GM19351 (cell line): ENCODE results near the gene RBM38.
"Not testable (repeated sequence)": the region's sequence is repeated elsewhere in the genome, so short reads cannot be mapped to it uniquely, and the experiment has no call there.

Experiments
- ATAC-seq: cut with Tn5 transposase; IDR thresholded peaks from one replicate; pipeline ENCODE4 v1.9.1; 2021; ENCODE audit warnings: mild to moderate bottlenecking, moderate library complexity; ENCODE audit not compliant: unreplicated experiment

Gene RBM38

DNA sequence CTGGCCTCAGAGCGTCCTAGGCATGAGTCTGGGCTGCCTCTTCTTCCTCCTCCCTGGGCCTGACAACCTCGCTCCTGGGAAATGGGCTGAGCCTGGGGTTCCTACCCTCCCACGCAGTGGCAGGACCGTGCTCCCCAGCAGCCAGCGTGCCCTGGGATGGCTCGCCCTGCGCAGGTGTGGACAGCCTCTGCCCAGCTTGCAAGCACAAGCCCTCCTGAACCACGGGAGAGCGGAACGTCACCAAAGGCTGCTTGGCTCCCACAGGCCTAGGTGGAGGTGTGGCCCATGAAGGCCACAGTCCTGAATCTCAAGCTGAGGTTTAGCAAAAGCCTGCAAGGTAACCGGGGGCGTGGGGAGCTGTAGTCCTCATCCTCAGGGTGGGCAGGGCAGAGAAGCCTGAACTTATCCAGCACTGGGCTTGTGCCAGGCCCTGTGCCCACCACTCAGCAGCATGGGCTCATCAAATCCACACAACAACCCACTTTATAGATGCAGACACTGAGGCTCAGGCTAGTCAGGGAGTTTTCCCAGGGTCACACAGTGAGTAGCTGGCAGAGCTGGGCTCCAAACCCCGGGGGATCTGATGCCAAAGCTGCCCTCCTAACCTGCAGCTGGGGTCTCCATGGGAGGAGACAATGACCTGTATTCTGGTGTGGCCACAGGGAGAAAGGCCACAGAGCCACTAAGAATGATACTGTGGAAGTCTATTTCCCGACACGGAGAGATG lies 25.3 kb downstream of the RBM38 start:
- ATAC-seq, result no peak

GRCh38 chr20:57417051-57417689 lies 26.0 kb downstream of the RBM38 start:
- ATAC-seq, result no peak

DNA sequence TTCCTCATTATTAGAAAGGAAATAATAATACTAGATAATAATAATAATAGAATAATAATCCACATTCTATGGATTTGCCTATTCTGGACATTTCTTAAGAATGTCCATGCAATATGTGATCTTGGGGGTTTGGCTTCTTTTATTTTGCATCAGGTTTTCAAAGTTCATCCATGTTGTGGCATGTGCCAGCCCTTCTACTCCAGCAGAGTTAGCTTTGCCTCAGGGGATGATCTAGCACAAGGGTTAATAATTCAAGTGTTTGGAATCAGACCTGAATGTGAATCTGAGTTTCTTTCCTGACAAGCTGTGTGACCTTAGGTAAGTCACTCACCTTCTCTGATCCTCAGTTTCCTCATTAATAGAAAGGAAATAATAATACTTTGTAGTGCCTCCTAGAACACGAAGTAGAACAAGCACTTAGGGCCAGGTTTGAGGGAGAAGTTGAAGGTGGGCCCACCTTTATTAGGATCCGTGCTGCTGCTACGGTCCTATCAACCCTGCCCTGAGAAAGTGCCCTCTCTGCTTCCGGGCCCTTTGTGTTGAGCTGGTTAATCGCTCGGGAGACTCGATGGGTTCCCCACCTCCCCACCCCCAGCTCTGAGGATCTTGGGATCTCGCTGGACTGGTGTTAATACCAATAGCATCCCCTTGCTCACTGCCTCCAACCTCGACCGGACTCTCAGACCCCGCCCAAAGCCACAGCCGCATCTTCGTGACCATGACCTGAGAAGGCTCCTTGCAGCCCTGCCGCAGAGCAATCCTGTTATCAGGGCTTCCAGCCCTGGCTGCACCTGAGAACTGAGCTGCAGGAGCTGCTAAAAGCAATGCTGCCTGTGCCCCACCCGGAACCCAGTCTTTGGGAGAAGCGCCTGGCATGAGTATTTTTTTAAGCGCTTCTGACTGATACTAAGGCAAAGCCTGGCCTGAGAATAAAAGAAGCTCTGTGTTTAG lies 26.9 kb downstream of the RBM38 start:
- no peak for ATAC-seq

DNA sequence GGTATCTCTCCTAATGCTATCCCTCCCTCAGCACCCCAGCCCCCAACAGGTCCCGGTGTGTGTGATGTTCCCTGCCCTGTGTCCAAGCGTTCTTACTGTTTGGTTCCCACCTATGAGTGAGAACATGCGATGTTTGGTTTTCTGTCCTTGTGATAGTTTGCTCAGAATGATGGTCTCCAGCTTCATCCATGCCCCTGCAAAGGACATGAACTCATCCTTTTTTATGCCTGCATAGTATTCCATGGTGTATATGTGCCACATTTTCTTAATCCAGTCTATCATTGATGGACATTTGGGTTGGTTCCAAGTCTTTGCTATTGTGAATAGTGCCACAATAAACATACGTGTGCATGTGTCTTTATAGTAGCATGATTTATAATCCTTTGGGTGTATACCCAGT lies 28.3 kb downstream of the RBM38 start:
- not testable (repeated sequence) for ATAC-seq

- ATAC-seq, result no peak
Measured at GRCh38 chr20:57420571-57421252, 29.5 kb downstream of the RBM38 start.

DNA sequence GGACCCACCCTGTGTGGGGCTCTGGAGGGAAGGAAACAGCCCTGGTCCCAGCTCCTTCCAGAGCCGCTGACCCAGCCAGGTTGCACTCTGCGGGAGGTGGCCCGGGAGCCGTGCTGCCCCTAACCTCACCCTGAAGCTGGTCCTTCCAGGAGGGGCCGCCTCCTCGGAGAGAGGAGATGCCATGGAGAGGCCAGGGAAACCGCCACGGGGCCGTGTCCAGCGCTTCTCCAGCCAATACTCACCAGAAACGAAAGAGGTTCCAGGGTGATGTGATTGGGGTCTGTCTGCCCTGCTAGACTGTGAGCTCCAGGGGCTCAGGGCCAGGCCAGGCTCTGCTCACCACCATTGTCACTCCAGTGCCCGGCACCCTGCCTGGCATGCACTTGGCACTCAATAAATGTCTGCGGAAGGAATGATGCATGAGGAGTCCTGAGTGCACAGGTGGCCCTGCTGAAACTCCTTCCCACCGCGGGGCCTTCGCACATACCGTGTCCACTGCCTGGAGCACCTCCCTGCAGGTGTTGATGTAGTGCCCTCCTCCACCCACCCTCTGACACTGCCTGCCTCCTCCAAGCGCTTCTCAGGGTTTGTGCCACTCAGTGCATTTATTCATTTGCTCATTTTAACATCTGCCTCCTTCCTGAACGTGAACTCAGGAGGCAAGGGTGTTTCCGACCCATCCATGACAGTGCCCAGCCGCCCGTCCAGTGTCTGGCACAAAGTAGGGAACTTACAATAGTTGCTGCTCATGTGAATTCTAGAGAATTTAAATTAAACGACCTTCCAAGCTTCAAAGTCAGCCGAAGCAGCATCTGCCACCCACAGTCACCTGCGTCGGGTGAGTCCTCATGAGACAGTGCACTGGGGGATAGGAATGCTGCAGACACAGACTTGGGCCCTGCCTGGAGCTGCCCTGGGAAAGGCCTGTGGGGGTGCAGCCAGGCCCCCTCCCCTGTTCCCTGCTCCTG lies 30.3 kb downstream of the RBM38 start:
- no peak for ATAC-seq

DNA sequence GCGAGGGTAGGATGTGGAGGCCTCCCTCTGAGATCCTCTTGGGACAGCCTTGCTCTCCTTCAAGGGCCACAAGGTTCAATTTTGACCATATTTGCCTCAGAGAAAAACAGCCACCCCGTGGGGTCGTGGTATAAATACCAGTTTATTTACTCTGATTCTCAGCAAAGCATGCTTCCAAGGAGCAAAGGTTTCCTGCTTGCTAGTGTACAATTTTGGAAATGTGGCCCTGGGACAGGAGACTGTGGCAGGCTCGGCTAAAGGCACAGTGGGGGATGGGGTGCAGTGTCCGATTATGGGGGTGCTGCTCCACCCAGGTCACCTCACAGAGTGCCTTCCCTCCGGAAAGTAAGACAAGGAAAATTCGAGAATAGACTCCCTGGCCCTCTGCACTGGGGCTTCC lies 31.1 kb downstream of the RBM38 start:
- ATAC-seq, result no peak

GRCh38 chr20:57425150-57426013 lies 34.2 kb downstream of the RBM38 start:
- ATAC-seq, result peak; percentile 44

GRCh38 chr20:57426271-57426689 lies 35.1 kb downstream of the RBM38 start:
- ATAC-seq, result no peak

GRCh38 chr20:57426831-57427230 lies 35.6 kb downstream of the RBM38 start:
- ATAC-seq, result no peak

- ATAC-seq, result no peak
Measured at GRCh38 chr20:57428324-57429158, 37.3 kb downstream of the RBM38 start.

DNA sequence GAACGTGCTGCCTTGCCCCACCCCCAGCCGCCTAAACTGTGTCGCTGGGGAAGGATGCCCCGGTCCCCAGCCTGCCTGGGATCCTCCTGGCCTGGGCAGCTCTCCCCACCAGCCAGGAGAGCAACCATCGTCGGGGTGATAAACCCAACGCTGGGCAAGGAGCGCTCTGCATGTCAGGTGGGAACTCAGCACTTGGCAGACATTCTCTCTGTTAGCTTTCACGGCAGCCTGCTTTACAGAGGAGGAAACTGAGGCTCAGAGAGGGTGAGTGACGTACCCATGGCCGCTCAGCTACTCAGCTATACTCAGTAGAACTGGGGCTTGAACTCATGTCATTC lies 37.9 kb downstream of the RBM38 start:
- no peak for ATAC-seq

- no peak for ATAC-seq
Measured at GRCh38 chr20:57429580-57430200, 38.5 kb downstream of the RBM38 start.

DNA sequence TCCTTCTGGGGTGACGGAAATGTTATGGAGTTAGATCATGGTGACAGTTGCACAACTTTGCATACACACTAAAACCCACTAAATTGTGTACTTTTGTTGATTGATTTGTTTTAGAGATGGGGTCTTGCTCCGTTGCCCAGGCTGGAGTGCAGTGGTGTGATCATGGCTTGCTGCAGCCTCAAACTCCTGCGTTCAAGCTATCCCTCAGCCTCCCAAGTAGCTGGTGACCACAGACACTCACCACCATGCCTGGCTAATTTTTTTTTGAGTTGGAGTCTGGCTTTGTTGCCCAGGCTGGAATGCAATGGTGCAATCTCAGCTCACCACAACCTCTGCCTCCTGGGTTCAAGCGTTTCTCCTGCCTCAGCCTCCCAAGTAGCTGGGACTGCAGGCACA lies 39.0 kb downstream of the RBM38 start:
- ATAC-seq, result not testable (repeated sequence)

DNA sequence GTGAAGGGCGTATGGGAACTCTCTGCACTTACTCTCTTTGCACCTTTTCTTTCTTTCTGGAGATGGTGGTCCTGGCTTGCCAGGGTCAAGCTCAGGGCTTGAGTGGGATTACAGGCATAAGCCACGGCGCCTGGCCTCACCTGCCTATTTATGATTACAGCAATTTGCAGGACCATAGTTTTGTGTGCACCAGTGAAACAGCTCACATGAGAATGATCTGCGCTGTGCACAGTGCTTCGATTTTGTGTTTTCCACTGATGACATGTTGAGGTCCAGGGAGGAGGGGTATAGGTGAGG lies 40.3 kb downstream of the RBM38 start:
- ATAC-seq, result no peak

GRCh38 chr20:57432480-57432861 lies 41.3 kb downstream of the RBM38 start:
- ATAC-seq, result no peak

DNA sequence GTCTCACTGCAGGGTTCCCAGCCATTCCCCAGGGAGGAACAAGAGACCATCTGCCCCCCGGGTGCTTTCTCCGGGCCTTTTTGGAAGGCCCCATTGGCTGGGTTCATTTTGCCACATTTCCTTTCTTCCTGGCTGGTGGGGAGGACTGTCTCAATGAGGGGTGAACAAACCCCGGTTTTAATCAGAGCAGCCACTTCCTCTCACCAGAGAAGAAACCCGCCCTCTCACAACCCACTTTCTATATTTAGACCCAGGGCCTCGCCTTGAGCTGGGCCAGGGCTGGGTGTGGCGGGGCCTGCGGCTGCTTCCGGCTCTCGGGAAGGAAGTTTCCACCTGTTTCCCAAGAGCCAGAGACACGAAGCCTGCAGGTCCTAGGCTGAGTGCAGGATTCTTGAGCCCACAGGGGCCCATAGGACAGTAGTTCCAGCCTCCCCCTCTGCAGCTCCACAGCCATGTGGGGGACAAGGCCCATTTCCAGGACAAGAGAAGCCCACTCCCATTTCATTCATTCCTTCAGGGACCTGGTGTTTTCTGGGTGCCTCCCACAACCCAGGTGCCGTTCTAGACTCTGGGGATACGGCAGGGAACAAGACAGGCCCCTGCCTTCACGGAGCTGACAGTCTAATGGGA lies 41.8 kb downstream of the RBM38 start:
- peak; percentile 96 for ATAC-seq
